Mononuclear cell (primary cell): ENCODE results near the gene TGM4. TPM values are rescaled to one million over a fixed set of nuclear protein-coding genes. Genes with fewer than 3 reads are reported as not detected.

Experiments used
- H3K27me3 ChIP-seq: 2 replicates; pipeline ENCODE4 v1.6.0; 2011; ENCODE audit warnings: low read length, control low read depth; ENCODE audit not compliant: insufficient read depth
- H3K4me1 ChIP-seq: 2 replicates; pipeline ENCODE4 v1.5.1; 2011; ENCODE audit warnings: mild to moderate bottlenecking, low read length, control low read depth; ENCODE audit not compliant: insufficient read depth
- H3K4me3 ChIP-seq: 2 replicates; pipeline ENCODE4 v1.5.1; 2011; ENCODE audit warnings: mild to moderate bottlenecking, low read length, moderate library complexity
- H3K9me3 ChIP-seq: 2 replicates; pipeline ENCODE4 v1.5.1; 2011; ENCODE audit warnings: low read depth, mild to moderate bottlenecking, control low read depth, low read length
- total RNA-seq: library from RNA; depleted of rRNA; stranded (reverse); fragments of >200 nt; gene quantifications from one replicate; pipeline ENCODE4 v1.2.3, GENCODE V29; 2012

The TGM4 gene
- total RNA-seq, 1 donor: not detected

- Histone ChIP-seq H3K4me3 (no peak overlapping the region), H3K4me1 (peaks cover 27% of the 10 kb centered on the region), H3K27me3 (no peaks in the 10 kb centered on the region), H3K9me3 (no peaks in the 10 kb centered on the region)
Measured at GRCh38 chr3:44865272-44866035, 9.0 kb upstream of the TGM4 start.

DNA sequence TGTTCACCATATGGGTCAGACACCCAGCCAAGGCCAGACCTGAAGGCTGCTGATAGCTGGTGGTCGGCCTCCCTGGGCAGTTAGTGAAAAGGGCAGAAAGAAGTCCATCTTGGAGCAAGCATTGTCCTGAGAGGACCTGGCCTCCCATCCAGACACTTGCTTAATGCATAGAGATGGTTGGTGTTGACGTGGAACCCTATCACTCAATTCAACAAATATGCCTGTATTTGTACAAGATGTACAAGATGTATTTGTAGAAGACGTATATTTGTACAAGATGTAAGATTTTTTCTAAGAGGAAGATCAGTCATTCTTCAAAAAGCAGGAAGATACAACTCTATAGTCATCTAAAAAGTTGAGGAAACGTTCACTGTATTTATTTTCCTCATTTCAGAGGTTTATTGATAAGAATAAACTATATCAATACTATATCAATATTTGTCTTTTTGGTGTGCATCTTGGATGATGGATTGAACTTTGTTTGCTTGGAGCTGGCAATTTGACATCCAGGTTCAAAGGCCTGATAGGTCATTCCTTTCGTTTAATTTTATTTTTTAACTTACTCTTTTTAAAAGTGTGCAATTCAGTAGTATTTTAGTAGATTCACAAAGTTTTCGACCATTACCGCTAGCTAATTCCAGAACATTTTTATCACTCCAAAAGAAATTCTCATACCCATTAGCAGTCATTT is 6.8 kb upstream of the TGM4 start:
- Histone ChIP-seq H3K4me3 (no peak overlapping the region), H3K4me1 (peaks cover 16% of the 10 kb centered on the region), H3K9me3 (no peaks in the 10 kb centered on the region), H3K27me3 (no peaks in the 10 kb centered on the region)

DNA sequence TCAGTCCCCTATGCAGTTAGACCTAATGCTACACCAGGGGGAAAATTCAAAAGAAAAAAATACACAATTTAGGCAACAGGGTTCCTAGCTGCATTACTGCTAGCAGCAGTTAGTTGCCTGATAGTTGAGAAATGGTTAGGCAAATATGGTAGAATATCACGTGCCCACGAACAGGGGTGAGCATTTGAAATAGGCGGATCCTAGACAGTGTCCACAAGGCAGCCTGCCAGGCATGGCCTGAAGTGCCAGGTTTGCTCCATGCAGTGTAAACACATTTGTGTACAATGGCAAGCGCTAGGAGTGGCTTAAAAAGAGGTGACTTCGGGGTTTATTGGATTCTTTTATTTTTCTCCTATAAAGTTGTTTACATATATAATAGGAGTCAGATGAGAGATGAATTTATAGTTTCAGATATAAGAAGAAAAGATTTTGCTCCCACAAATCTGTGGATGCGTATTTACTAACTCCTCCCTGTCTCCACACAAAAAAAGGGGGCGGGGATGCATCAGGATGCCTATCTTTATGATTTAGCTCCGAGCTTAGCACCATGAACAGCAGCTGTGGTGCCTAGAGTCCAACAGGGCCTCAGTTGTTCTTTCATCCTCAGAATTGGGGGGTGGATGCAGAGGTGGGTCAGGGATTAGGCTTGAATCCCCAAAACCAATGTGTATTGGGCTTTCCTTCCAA is 3.9 kb upstream of the TGM4 start:
- H3K27me3 ChIP-seq: no peaks in the 10 kb centered on the region

DNA sequence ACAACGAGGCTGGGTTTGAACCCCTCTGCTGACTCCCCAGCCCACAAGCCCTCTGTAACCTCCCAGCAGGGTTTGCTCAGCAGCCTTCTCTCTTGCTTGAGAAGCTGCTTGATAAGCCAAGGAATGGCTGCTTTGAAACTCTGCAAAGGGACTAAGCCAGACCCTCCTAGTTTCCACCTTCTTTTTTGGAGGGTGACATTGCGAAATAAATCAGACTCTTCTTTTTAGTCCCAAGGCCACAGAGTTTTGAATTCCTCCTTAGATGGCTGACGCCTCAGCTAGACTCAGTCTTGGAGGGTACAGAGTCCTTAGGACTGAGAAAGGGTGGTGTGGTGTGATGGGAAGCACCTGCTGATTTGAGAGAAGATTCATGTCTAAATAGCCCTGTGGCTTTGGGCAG is 1.2 kb downstream of the TGM4 start:
- Histone ChIP-seq H3K4me1 (no peaks in the 10 kb centered on the region), H3K4me3 (no peak overlapping the region), H3K27me3 (no peaks in the 10 kb centered on the region), H3K9me3 (no peaks in the 10 kb centered on the region)

More for the DNA sequence above, 3.9 kb upstream of the TGM4 start:
- Histone ChIP-seq H3K4me3 (no peak overlapping the region), H3K9me3 (no peaks in the 10 kb centered on the region), H3K4me1 (peaks cover 5% of the 10 kb centered on the region)

GRCh38 chr3:44877333-44877732 is 2.9 kb downstream of the TGM4 start:
- H3K27me3 ChIP-seq: no peaks in the 10 kb centered on the region
- no peak overlapping the region for H3K4me3 ChIP-seq
- H3K4me1 ChIP-seq: no peaks in the 10 kb centered on the region
- H3K9me3 ChIP-seq: no peaks in the 10 kb centered on the region

GRCh38 chr3:44880284-44880683 is 5.9 kb downstream of the TGM4 start:
- Histone ChIP-seq H3K4me1 (no peaks in the 10 kb centered on the region), H3K4me3 (no peak overlapping the region), H3K27me3 (no peaks in the 10 kb centered on the region), H3K9me3 (no peaks in the 10 kb centered on the region)

- no peaks in the 10 kb centered on the region for H3K27me3 ChIP-seq
- no peaks in the 10 kb centered on the region for H3K4me1 ChIP-seq
- no peak overlapping the region for H3K4me3 ChIP-seq
- no peaks in the 10 kb centered on the region for H3K9me3 ChIP-seq
Measured at GRCh38 chr3:44883213-44883955, 9.0 kb downstream of the TGM4 start.

DNA sequence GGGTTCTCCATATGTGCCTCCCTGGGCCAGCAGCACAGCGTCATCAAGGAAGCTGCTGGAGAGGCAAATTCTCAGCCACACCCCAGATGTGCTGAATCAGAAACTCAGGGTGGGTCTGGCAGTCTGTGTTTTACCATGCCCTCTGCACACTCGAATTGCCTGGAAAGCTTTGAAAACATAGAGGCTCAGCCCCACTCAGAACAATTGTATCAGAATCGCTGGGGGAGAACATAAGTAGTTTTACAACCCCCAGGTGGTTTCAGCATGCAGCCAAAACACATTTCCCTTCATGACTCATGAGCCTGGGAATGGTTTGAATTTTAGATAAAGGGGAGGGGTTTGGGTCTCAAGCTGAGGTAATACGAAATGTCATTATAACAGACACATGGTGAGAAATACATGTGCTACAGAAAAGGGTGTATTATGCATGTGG is 9.6 kb downstream of the TGM4 start:
- Histone ChIP-seq H3K27me3 (no peaks in the 10 kb centered on the region), H3K4me3 (no peak overlapping the region), H3K9me3 (no peaks in the 10 kb centered on the region), H3K4me1 (no peaks in the 10 kb centered on the region)

DNA sequence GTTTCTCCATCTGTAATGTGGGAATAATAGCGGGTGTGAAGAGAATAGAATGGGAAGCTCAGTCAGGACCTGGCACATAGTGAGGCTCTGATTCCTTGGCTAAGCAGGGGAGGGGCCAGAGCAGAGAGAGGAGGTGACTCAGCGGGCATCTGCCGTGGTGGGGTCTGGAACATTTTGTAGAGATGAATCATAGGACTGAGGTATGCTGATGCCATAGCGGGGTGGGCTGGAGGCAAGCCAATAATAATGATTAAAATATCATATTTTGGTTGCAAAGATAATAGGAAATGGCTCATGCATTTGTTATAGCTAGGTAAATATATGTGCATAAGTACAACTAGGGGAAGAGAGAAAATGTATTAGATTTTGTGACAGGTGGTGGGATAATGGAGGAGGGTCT is 11.2 kb downstream of the TGM4 start:
- no peaks in the 10 kb centered on the region for H3K27me3 ChIP-seq
- no peaks in the 10 kb centered on the region for H3K9me3 ChIP-seq
- no peak overlapping the region for H3K4me3 ChIP-seq
- no peaks in the 10 kb centered on the region for H3K4me1 ChIP-seq

DNA sequence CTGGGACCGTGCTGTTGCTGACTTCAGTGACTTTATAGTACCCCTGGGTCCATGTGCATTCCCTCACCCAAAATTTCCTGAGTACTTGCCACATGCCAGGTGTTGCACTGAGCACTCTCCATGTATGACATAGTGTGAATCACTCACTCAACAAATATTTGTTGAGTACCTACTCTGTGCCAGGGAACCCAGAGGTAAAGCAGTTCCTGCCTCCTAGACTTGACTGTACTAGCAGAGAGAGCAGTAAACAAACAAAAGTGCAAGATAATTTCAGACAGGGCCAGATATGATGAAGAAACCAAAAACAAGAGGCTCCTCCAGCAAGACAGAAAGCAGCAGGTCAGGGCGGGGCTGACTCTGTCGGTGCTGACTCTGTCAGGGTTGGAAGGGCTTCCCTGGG is 12.2 kb downstream of the TGM4 start:
- no peaks in the 10 kb centered on the region for H3K27me3 ChIP-seq
- H3K4me1 ChIP-seq: no peaks in the 10 kb centered on the region
- no peaks in the 10 kb centered on the region for H3K9me3 ChIP-seq
- no peak overlapping the region for H3K4me3 ChIP-seq

- no peak overlapping the region for H3K4me3 ChIP-seq
- no peaks in the 10 kb centered on the region for H3K4me1 ChIP-seq
- H3K27me3 ChIP-seq: no peaks in the 10 kb centered on the region
- H3K9me3 ChIP-seq: no peaks in the 10 kb centered on the region
Measured at GRCh38 chr3:44887101-44887500, 12.7 kb downstream of the TGM4 start.

- Histone ChIP-seq H3K27me3 (no peaks in the 10 kb centered on the region), H3K9me3 (no peaks in the 10 kb centered on the region), H3K4me1 (no peaks in the 10 kb centered on the region), H3K4me3 (no peak overlapping the region)
Measured at GRCh38 chr3:44890258-44890657, 15.8 kb downstream of the TGM4 start.

DNA sequence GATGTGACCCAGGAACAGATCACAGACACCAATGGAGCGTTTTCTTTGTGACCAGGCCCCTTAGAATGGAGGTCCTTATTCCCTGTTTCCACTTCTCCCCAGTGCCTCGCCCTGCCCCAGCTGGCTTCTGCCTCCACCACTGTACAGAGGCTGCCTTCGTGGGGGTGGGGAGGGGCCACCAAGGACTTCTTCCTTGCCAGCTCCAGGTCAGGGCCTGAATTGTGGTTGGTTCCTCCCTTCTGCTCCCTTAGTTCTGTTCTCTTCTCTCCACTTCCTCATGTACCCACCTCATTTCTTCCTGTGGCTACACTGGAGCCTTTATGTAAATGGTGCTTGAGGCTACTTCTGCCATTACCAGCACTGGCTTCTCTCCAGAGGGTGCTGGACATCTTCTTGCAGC is 16.4 kb downstream of the TGM4 start:
- no peaks in the 10 kb centered on the region for H3K9me3 ChIP-seq
- no peak overlapping the region for H3K4me3 ChIP-seq
- no peaks in the 10 kb centered on the region for H3K27me3 ChIP-seq
- no peaks in the 10 kb centered on the region for H3K4me1 ChIP-seq

- H3K4me3 ChIP-seq: no peak overlapping the region
- no peaks in the 10 kb centered on the region for H3K27me3 ChIP-seq
- no peaks in the 10 kb centered on the region for H3K9me3 ChIP-seq
- no peaks in the 10 kb centered on the region for H3K4me1 ChIP-seq
Measured at GRCh38 chr3:44892689-44893088, 18.3 kb downstream of the TGM4 start.

DNA sequence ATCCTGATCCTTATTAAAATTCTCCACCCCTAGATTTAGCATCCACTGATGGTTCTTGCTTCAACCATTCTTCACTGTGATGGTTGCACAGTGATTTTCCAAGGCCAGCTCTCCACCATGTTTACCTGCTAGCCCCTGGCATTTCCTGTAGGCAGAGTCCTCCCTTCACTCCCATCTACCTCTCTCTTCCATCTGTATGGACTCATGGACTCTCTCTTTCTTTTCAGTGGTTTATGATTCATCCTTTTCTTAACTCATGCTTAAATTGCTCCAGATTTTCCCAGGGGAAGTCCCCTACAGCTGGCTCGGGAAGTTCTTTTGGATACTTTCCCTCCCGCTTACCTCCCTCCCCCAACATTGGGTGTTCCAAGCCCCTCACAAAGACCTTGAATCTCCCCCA is 18.7 kb downstream of the TGM4 start:
- Histone ChIP-seq H3K27me3 (no peaks in the 10 kb centered on the region), H3K4me1 (no peaks in the 10 kb centered on the region), H3K4me3 (no peak overlapping the region), H3K9me3 (no peaks in the 10 kb centered on the region)
